ENCODE data around the gene CDH13. TPM values are rescaled to one million over a fixed set of nuclear protein-coding genes. Genes with fewer than 3 reads are reported as not detected.

CDH13 gene
- total and polyA plus RNA-seq, 2 experiments from 2014 or later, result 2.9 to 4.8 TPM

GRCh38 chr16:82769845-82770244 lies 143.1 kb downstream of the CDH13 start:
- H3K4me3 ChIP-seq, result no peak overlapping the region
- no peak overlapping the region for H3K27ac ChIP-seq
- no peaks in the 10 kb centered on the region for H3K36me3 ChIP-seq
- H3K4me1 ChIP-seq (ENCODE audit: low read depth), result no peaks in the 10 kb centered on the region
- no peaks in the 10 kb centered on the region for H3K9me3 ChIP-seq (ENCODE audit: low read depth)
- no peak for DNase-seq (ENCODE audit: low read depth in 1 of 2, low spot score in 1 of 2)
- no peak for TF ChIP-seq CTCF (IDR thresholded peaks at IDR 0.05; ENCODE audit: low read depth, low read length)
- H3K27me3 ChIP-seq, result no peaks in the 10 kb centered on the region

GRCh38 chr16:82772215-82772614 lies 145.4 kb downstream of the CDH13 start:
- no peak for TF ChIP-seq CTCF (IDR thresholded peaks at IDR 0.05; ENCODE audit: low read depth, low read length)
- Histone ChIP-seq H3K4me3 (no peak overlapping the region), H3K27ac (no peak overlapping the region), H3K4me1 (ENCODE audit: low read depth) (no peaks in the 10 kb centered on the region), H3K36me3 (no peaks in the 10 kb centered on the region), H3K27me3 (no peaks in the 10 kb centered on the region), H3K9me3 (ENCODE audit: low read depth) (no peaks in the 10 kb centered on the region)
- DNase-seq (ENCODE audit: low read depth in 1 of 2, low spot score in 1 of 2), result no peak

- Histone ChIP-seq H3K9me3 (ENCODE audit: low read depth) (no peaks in the 10 kb centered on the region), H3K4me3 (no peak overlapping the region), H3K4me1 (ENCODE audit: low read depth) (no peaks in the 10 kb centered on the region), H3K36me3 (no peaks in the 10 kb centered on the region), H3K27ac (no peak overlapping the region), H3K27me3 (no peaks in the 10 kb centered on the region)
- no peak for TF ChIP-seq CTCF (IDR thresholded peaks at IDR 0.05; ENCODE audit: low read depth, low read length)
- DNase-seq (ENCODE audit: low read depth in 1 of 2, low spot score in 1 of 2), result peak in 1 of 2 donors; percentile 12
Observed at GRCh38 chr16:82773018-82773417, 146.2 kb downstream of the CDH13 start.

- Histone ChIP-seq H3K4me1 (ENCODE audit: low read depth) (no peaks in the 10 kb centered on the region), H3K4me3 (no peak overlapping the region), H3K27ac (no peak overlapping the region), H3K9me3 (ENCODE audit: low read depth) (no peaks in the 10 kb centered on the region), H3K36me3 (no peaks in the 10 kb centered on the region), H3K27me3 (no peaks in the 10 kb centered on the region)
- no peak for TF ChIP-seq CTCF (IDR thresholded peaks at IDR 0.05; ENCODE audit: low read depth, low read length)
- DNase-seq (ENCODE audit: low read depth in 1 of 2, low spot score in 1 of 2), result peak in 1 of 2 donors; percentile 11
Observed at GRCh38 chr16:82776470-82777146, 149.8 kb downstream of the CDH13 start.

- H3K4me1 ChIP-seq (ENCODE audit: low read depth), result no peaks in the 10 kb centered on the region
- DNase-seq (ENCODE audit: low read depth in 1 of 2, low spot score in 1 of 2), result no peak
- H3K9me3 ChIP-seq (ENCODE audit: low read depth), result no peaks in the 10 kb centered on the region
- H3K36me3 ChIP-seq, result no peaks in the 10 kb centered on the region
- no peak for TF ChIP-seq CTCF (IDR thresholded peaks at IDR 0.05; ENCODE audit: low read depth, low read length)
- no peaks in the 10 kb centered on the region for H3K27me3 ChIP-seq
- H3K4me3 ChIP-seq, result no peak overlapping the region
- no peak overlapping the region for H3K27ac ChIP-seq
Observed at GRCh38 chr16:82782715-82783251, 156.0 kb downstream of the CDH13 start.

All from cardiac muscle cell (in vitro differentiated cells and primary cell).